Measurements from ENCODE around the gene PHACTR2. TPM values are rescaled to one million over a fixed set of nuclear protein-coding genes. Genes with fewer than 3 reads are reported as not detected.
A peak's percentile ranks its signal among the peaks of the same experiment; 100 is the strongest.

Gene PHACTR2
- total and polyA plus RNA-seq, 2 of the 13 experiments (the other 11 are each of a cell fraction or from before 2014, with no cell fraction given): 11.3 to 28.2 TPM

GRCh38 chr6:143842902-143843676 is 165.3 kb downstream of the PHACTR2 start, which contains the start of gene LTV1 (continued):
- peak; percentile 93 for TF ChIP-seq RBM39 (IDR thresholded peaks at IDR 0.05; ENCODE audit: low read depth, low read length, poor library complexity, severe bottlenecking)
- peak; percentile 77 for TF ChIP-seq ISL2 (CRISPR knock-in tag; IDR thresholded peaks at IDR 0.05)
- TF ChIP-seq TSC22D2 (CRISPR knock-in tag; IDR thresholded peaks at IDR 0.05; ENCODE audit: borderline replicate concordance): peak; percentile 97
- no peak for TF ChIP-seq ZFP36 (IDR thresholded peaks at IDR 0.05; ENCODE audit: borderline replicate concordance, low read depth, low read length, partially characterized antibody)
- TF ChIP-seq HNRNPUL1 (IDR thresholded peaks at IDR 0.05; ENCODE audit: low read depth, low read length): peak; percentile 71; the same call in 1 of the 2 replicates
- TF ChIP-seq ZSCAN30 (CRISPR knock-in tag; IDR thresholded peaks at IDR 0.05): peak; percentile 95
- TF ChIP-seq DMAP1 (CRISPR knock-in tag; IDR thresholded peaks at IDR 0.05): peak; percentile 100
- TF ChIP-seq CENPT (CRISPR knock-in tag; IDR thresholded peaks at IDR 0.05; ENCODE audit: low read depth): peak; percentile 96
- peak; percentile 99 for TF ChIP-seq ZSCAN9 (CRISPR knock-in tag; IDR thresholded peaks at IDR 0.05; ENCODE audit: borderline replicate concordance)
- TF ChIP-seq HNRNPL (IDR thresholded peaks at IDR 0.05; ENCODE audit: low read depth, low read length): peak; percentile 88
- TF ChIP-seq KDM3A (CRISPR knock-in tag; IDR thresholded peaks at IDR 0.05; ENCODE audit: low read depth): peak; percentile 99
- TF ChIP-seq ZNF230 (CRISPR knock-in tag; IDR thresholded peaks at IDR 0.05): peak; percentile 100
- peak; percentile 84; the same call in 1 of the 2 replicates for TF ChIP-seq ZNF567 (CRISPR knock-in tag; IDR thresholded peaks at IDR 0.05; ENCODE audit: borderline replicate concordance)
- peak; percentile 98 for TF ChIP-seq ZNF34 (CRISPR knock-in tag; IDR thresholded peaks at IDR 0.05; ENCODE audit: borderline replicate concordance)
- no peak for TF ChIP-seq PRPF4 (IDR thresholded peaks at IDR 0.05; ENCODE audit: low read depth, low read length, poor library complexity, severe bottlenecking)
- TF ChIP-seq, protein P1, sequence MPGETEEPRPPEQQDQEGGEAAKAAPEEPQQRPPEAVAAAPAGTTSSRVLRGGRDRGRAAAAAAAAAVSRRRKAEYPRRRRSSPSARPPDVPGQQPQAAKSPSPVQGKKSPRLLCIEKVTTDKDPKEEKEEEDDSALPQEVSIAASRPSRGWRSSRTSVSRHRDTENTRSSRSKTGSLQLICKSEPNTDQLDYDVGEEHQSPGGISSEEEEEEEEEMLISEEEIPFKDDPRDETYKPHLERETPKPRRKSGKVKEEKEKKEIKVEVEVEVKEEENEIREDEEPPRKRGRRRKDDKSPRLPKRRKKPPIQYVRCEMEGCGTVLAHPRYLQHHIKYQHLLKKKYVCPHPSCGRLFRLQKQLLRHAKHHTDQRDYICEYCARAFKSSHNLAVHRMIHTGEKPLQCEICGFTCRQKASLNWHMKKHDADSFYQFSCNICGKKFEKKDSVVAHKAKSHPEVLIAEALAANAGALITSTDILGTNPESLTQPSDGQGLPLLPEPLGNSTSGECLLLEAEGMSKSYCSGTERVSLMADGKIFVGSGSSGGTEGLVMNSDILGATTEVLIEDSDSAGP (CRISPR knock-in tag; IDR thresholded peaks at IDR 0.05; ENCODE audit: borderline replicate concordance): peak; percentile 97
- peak; percentile 94 for TF ChIP-seq ZNF83 (CRISPR knock-in tag; IDR thresholded peaks at IDR 0.05; ENCODE audit: borderline replicate concordance)
- TF ChIP-seq, protein P2, sequence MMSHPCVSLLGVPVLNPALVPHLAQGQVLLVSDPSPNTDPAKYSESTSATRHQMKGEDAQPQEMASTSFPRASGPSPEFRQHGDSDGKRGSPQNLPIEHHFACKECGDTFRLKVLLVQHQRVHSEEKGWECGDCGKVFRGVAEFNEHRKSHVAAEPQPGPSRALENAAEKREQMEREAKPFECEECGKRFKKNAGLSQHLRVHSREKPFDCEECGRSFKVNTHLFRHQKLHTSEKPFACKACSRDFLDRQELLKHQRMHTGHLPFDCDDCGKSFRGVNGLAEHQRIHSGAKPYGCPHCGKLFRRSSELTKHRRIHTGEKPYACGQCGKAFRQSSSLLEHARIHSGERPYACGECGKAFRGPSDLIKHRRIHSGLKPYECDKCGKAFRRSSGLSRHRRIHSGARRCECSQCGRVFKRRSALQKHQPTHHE (CRISPR knock-in tag; IDR thresholded peaks at IDR 0.05; ENCODE audit: borderline replicate concordance): peak; percentile 92
- peak; percentile 65 for TF ChIP-seq SIX4 (CRISPR knock-in tag; IDR thresholded peaks at IDR 0.05)
- TF ChIP-seq RBFOX2 (IDR thresholded peaks at IDR 0.05; ENCODE audit: low read depth, low read length): peak; percentile 99
- TF ChIP-seq ZSCAN20 (CRISPR knock-in tag; IDR thresholded peaks at IDR 0.05; ENCODE audit: borderline replicate concordance): peak; percentile 93
- TF ChIP-seq, protein P3, sequence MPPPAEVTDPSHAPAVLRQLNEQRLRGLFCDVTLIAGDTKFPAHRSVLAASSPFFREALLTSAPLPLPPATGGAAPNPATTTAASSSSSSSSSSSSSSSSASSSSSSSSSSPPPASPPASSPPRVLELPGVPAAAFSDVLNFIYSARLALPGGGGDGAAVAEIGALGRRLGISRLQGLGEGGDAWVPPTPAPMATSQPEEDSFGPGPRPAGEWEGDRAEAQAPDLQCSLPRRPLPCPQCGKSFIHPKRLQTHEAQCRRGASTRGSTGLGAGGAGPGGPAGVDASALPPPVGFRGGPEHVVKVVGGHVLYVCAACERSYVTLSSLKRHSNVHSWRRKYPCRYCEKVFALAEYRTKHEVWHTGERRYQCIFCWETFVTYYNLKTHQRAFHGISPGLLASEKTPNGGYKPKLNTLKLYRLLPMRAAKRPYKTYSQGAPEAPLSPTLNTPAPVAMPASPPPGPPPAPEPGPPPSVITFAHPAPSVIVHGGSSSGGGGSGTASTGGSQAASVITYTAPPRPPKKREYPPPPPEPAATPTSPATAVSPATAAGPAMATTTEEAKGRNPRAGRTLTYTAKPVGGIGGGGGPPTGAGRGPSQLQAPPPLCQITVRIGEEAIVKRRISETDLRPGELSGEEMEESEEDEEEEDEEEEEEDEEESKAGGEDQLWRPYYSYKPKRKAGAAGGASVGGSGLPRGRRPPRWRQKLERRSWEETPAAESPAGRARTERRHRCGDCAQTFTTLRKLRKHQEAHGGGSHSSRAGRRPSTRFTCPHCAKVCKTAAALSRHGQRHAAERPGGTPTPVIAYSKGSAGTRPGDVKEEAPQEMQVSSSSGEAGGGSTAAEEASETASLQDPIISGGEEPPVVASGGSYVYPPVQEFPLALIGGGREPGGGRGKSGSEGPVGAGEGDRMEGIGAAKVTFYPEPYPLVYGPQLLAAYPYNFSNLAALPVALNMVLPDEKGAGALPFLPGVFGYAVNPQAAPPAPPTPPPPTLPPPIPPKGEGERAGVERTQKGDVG (CRISPR knock-in tag; IDR thresholded peaks at IDR 0.05; ENCODE audit: borderline replicate concordance): peak; percentile 98
- peak; percentile 84 for TF ChIP-seq ZNF12 (CRISPR knock-in tag; IDR thresholded peaks at IDR 0.05)
- TF ChIP-seq NCOA5 (CRISPR knock-in tag; IDR thresholded peaks at IDR 0.05): 0 out of 2 replicates have a peak, but pooled peaks have one; percentile 16

All from HepG2 (cell line).